Activated naive CD4-positive, alpha-beta T cell treated with anti-CD3 and anti-CD28 coated beads, Interleukin-2, amount 50 U/mL, for 72 hours (primary cell): ENCODE measurements around the gene BEND4. TPM values are rescaled to one million over a fixed set of nuclear protein-coding genes. Genes with fewer than 3 reads are reported as not detected.

Experiments
- ATAC-seq, 2 donors: fragments of 150-1000 bp; cut with Tn5 transposase; 2 replicates each; pipeline ENCODE4 v1.10.0; 2021; ENCODE audit warnings: mild to moderate bottlenecking in 2 of 2, moderate library complexity in 2 of 2
- DNase-seq, 2 donors: peaks; one replicate each; pipeline ENCODE4 v3.0.0; 2021 to 2022; ENCODE audit warnings: low spot score in 2 of 2
- H3K27ac Mint-ChIP-seq, 2 donors: one replicate each; pipeline ENCODE4 v1.8.0; 2022; ENCODE audit warnings: mild to moderate bottlenecking in 2 of 2, mixed read lengths in 2 of 2
- H3K36me3 Mint-ChIP-seq, 2 donors: one replicate each; pipeline ENCODE4 v1.8.0; 2022; ENCODE audit warnings: mixed read lengths in 2 of 2
- H3K9me3 Mint-ChIP-seq, 2 donors: one replicate each; pipeline ENCODE4 v1.8.0; 2022; ENCODE audit warnings: mixed read lengths in 2 of 2
- total RNA-seq, 2 donors: library from RNA; stranded (reverse); gene quantifications; one replicate each; pipeline ENCODE4 v1.2.3, GENCODE V29; 2022

BEND4 gene
- total RNA-seq, 2 donors from 2014 or later, result 0.09 to 0.82 TPM

DNA sequence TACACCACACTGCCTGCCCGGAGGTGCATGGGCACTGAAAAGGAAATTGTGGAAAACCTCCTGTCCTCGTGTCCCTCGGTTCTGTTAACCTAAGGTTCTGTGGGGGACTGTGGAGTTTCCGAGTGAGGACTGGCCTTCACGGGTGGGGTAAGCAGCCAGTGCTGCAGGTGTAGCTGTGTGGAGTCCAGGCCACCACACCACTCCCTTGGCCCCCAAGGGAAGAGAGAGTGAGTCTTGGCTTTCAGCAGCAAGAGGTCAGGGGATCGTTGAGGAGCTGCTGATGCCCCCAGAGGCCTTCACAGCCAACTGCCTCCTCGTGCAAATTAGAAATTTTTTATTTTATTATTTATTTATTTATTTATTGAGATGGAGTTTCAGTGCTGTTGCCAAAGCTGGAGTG, 20.4 kb downstream of the BEND4 start:
- H3K36me3 Mint-ChIP-seq, result no peaks in the 10 kb centered on the region
- no peak for DNase-seq
- H3K27ac Mint-ChIP-seq, result no peak overlapping the region
- no peaks in the 10 kb centered on the region for H3K9me3 Mint-ChIP-seq
- ATAC-seq, result no peak

- Mint-ChIP-seq H3K9me3 (no peaks in the 10 kb centered on the region), H3K36me3 (no peaks in the 10 kb centered on the region), H3K27ac (no peak overlapping the region)
- DNase-seq (no peak), ATAC-seq (no peak)
These were observed 29.3 kb downstream of the BEND4 start for GRCh38 chr4:42123071-42123644.

GRCh38 chr4:42122237-42122636, 30.2 kb downstream of the BEND4 start:
- no peak for ATAC-seq
- H3K36me3 Mint-ChIP-seq, result no peaks in the 10 kb centered on the region
- no peaks in the 10 kb centered on the region for H3K9me3 Mint-ChIP-seq
- no peak for DNase-seq
- no peak overlapping the region for H3K27ac Mint-ChIP-seq

GRCh38 chr4:42119886-42120285, 32.6 kb downstream of the BEND4 start:
- ATAC-seq, result no peak
- H3K27ac Mint-ChIP-seq, result no peak overlapping the region

DNA sequence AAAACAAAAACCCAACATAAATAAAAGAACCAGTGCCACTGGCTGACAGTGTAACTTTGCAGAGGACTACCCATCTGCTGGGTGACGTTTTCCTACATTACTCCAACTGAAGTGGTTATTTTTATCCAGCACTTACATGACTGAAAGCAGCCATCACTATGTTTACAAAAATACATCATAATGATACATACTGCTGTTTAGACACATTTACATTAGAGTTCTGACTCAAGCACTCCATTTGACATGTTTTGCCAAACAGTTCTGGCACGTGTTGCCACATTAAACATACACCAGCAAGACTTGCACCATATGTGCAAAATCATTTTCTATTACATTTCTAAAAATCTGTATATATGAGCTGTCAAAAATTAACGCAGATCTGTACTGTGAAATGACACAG, 39.6 kb downstream of the BEND4 start:
- Mint-ChIP-seq H3K36me3 (no peaks in the 10 kb centered on the region), H3K9me3 (no peaks in the 10 kb centered on the region), H3K27ac (no peak overlapping the region)
- ATAC-seq (no peak), DNase-seq (no peak)

More at GRCh38 chr4:42119886-42120285, 32.6 kb downstream of the BEND4 start:
- Mint-ChIP-seq H3K36me3 (no peaks in the 10 kb centered on the region), H3K9me3 (no peaks in the 10 kb centered on the region)
- no peak for DNase-seq

DNA sequence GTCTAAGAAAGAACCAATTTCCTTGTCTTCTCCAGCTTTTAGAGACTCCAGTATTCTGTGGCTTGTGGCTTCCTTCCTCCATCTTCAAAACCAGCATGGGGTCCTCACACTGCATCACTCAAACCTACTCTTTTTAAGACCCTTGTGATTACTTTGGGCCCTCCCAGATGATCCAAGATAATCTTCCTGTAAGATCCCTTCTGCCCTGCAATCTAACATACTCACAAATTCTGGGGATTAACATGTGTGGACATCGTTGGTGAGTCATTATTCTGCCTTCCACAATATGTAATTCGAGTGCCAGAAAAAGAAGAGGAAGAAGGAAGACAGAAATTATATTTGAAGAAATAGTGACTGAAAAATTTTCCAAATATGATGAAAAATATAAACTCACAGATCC, 47.9 kb downstream of the BEND4 start:
- no peaks in the 10 kb centered on the region for H3K36me3 Mint-ChIP-seq
- ATAC-seq, result no peak
- H3K27ac Mint-ChIP-seq, result no peak overlapping the region

DNA sequence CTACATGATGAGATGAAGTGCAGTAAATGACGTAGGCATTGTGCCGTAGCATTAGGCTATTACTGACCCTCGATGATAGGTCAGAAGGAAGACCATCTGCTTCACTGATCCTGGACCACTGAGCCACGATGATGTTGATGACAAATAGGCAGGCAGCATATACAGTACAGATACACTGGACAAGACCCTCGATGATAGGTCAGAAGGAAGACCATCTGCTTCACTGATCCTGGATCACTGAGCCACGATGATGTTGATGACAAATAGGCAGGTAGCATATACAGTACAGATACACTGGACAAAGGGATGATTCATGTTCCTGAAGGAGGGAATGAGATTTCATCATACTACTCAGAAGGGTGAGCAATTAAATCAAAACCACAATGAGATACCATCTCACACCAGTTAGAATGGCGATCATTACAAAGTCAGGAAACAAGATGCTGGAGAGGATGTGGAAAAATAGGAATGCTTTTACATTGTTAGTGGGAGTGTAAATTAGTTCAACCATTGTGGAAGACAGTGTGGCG, 50.9 kb downstream of the BEND4 start:
- no peaks in the 10 kb centered on the region for H3K36me3 Mint-ChIP-seq
- ATAC-seq, result peak in 1 of 2 donors; percentile 18
- H3K27ac Mint-ChIP-seq, result no peak overlapping the region
- DNase-seq, result no peak
- peaks cover 5 to 9% of the 10 kb centered on the region in 2 donors for H3K9me3 Mint-ChIP-seq

More for the DNA sequence above, 47.9 kb downstream of the BEND4 start:
- peaks cover 5 to 6% of the 10 kb centered on the region in 2 donors for H3K9me3 Mint-ChIP-seq
- DNase-seq, result no peak

DNA sequence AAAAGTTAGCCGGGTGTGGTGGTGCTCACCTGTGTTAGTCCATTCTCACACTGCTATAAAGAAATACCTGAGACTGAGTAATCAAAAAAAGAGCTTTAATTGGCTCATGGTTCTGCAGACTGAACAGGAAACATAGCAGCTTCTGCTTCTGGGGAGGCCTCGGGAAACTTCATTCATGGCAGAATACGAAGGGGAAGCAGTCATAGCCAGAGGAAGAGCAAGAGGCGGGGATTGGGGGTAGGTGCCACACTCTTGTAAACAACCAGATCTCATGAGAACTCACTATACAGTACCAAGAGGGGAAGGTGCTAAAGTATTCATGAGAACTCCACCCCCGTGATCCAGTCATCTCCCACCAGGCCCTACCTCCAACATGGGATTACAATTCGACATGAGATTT, 64.1 kb downstream of the BEND4 start:
- Mint-ChIP-seq H3K27ac (no peak overlapping the region), H3K36me3 (peaks cover 0 to 5% of the 10 kb centered on the region in 2 donors), H3K9me3 (no peaks in the 10 kb centered on the region)
- DNase-seq, result no peak
- ATAC-seq, result no peak

DNA sequence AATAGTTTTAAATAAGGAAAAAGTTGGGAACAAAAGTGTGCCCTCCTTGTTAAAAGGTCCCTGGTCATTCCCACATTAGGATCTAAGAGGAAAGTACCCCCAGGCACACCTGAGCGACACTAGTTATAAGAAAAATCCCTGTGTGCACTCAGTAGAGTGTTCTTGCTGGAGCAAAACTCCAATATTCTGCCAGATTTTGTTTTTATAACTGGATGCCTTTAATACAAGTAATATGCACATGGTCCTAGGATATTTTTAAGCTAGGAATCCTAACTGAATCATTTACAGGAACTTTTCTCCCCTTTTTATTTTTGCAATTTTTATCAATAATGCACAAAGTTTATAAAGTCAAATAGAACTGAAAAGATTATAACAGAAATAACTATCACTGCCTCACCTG, 68.6 kb downstream of the BEND4 start:
- ATAC-seq (no peak), DNase-seq (no peak)
- H3K9me3 Mint-ChIP-seq, result no peaks in the 10 kb centered on the region
- H3K36me3 Mint-ChIP-seq, result peaks cover 0 to 5% of the 10 kb centered on the region in 2 donors
- no peak overlapping the region for H3K27ac Mint-ChIP-seq

DNA sequence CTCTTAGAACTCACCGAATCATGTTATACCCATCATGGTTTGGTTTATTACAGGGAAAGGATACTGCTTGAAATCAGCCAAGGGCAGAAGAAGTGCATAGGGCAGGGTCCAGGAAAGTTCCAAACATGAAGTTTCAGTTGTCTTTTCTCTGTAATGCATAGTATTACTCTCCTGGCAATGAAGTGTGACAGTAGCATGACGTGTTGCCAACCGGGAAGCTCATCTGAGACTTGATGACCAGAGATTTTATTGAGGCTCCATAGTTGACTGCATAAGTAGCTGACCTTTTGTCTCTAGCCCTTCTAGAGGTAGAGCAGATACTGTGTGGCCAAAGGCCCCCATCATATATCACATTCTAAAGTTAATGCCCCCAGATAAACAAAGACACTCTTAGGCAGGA, 72.1 kb downstream of the BEND4 start:
- Mint-ChIP-seq H3K36me3 (no peaks in the 10 kb centered on the region), H3K27ac (no peak overlapping the region), H3K9me3 (no peaks in the 10 kb centered on the region)
- ATAC-seq, result no peak
- DNase-seq, result no peak

DNA sequence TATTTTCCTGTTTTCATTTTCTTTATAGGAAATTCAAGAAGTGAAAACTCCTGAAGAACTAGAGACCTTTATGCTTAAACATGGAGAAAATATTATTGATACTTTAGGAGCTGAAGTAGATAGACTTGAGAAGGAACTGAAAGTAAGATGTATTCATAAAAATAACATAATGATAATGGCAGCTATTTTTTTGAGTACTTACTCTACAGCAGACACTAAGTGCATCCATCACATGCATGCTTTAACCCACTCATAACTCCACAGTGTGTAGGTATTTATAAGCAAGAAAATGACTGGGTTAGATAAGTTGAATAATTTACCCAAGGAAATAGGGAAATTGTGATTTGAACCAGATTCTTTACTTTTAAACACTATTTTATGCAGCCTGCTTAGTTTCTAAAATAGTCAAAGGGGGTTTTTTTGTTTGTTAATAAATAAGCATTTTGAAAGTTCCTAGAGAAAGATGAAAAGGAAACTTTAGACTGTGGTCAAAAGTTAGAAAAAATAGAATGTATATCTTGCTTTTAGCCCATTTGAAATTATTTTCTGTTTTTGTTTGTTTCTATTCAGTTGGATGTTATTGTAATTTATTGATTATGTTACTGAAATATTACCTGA, 74.2 kb downstream of the BEND4 start:
- DNase-seq (no peak), ATAC-seq (no peak)
- peaks cover 0 to 2% of the 10 kb centered on the region in 2 donors for H3K36me3 Mint-ChIP-seq

GRCh38 chr4:42074294-42074693, 78.2 kb downstream of the BEND4 start:
- ATAC-seq (no peak), DNase-seq (no peak)
- Mint-ChIP-seq H3K27ac (no peak overlapping the region), H3K36me3 (peaks cover 4 to 8% of the 10 kb centered on the region in 2 donors), H3K9me3 (no peaks in the 10 kb centered on the region)

More for the DNA sequence above, 74.2 kb downstream of the BEND4 start:
- Mint-ChIP-seq H3K9me3 (no peaks in the 10 kb centered on the region), H3K27ac (peak overlapping the region in 1 of 2 donors; percentile 22)

DNA sequence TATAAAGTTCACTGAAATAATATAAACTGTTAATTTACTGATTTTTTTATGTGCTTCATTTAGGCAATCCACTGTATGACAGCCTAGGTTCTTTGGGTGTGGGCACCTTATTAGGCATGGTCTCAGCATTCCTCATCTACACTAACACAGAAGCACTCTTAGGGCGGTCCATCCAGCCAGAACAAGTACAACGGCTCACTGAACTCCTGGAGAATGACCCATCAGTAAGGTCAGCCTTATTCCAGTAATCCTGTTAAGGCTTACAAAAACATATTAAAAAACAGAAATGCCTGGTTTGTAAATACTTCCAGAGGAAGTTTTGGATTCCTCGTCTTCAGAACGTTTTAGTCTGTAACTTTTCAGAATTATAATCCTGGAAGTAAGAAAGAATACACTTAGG, 82.0 kb downstream of the BEND4 start:
- no peak for ATAC-seq
- H3K36me3 Mint-ChIP-seq, result peaks cover 4 to 12% of the 10 kb centered on the region in 2 donors

GRCh38 chr4:42067264-42067663, 85.2 kb downstream of the BEND4 start:
- no peak for DNase-seq
- Mint-ChIP-seq H3K9me3 (no peaks in the 10 kb centered on the region), H3K27ac (no peak overlapping the region), H3K36me3 (peaks cover 6 to 8% of the 10 kb centered on the region in 2 donors)
- no peak for ATAC-seq

More for the DNA sequence above, 82.0 kb downstream of the BEND4 start:
- DNase-seq, result no peak
- H3K9me3 Mint-ChIP-seq, result no peaks in the 10 kb centered on the region
- H3K27ac Mint-ChIP-seq, result no peak overlapping the region

DNA sequence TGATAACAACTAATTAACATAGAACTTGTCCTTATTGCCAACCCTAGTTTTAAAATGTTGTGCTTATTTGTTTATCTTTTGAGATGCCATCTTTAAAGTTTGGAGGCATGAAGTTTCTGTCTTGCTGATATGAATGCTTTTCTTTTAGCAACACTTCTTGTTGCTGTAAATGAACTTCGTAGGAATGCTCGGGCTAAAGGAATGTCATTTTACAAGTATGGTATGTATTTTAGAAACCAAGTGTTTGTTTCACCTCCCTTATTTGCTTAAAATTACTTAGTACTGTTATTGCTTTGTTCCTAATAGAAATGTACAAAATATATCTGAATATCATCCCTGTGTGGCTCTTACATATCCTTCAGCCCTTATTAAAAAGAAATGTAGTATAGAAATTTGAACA, 86.1 kb downstream of the BEND4 start:
- DNase-seq (no peak), ATAC-seq (no peak)
- H3K36me3 Mint-ChIP-seq, result peaks cover 6 to 8% of the 10 kb centered on the region in 2 donors
- no peaks in the 10 kb centered on the region for H3K9me3 Mint-ChIP-seq
- no peak overlapping the region for H3K27ac Mint-ChIP-seq
